Measurements from ENCODE around the gene DOCK6.

DOCK6 gene

GRCh38 chr19:11155373-11156120 is 106.8 kb downstream of the DOCK6 start, which contains the start of gene SPC24 (continued):
- TF ChIP-seq ZNF2 (tag by site-specific recombination; IDR thresholded peaks at IDR 0.05) = peak; percentile 81; the same call in 1 of the 2 replicates
- peak; percentile 9; the same call in 1 of the 2 replicates for TF ChIP-seq KLF1 (tag by site-specific recombination; IDR thresholded peaks at IDR 0.05)
- peak; percentile 56; the same call in 1 of the 2 replicates for TF ChIP-seq ZSCAN23 (tag by site-specific recombination; IDR thresholded peaks at IDR 0.05)
- TF ChIP-seq ZNF677 (tag by site-specific recombination; IDR thresholded peaks at IDR 0.05) = no peak
- TF ChIP-seq ZBTB7A (tag by site-specific recombination; IDR thresholded peaks at IDR 0.05; ENCODE audit: low read depth) = peak; percentile 91; the same call in 1 of the 2 replicates
- TF ChIP-seq KLF8 (tag by site-specific recombination; IDR thresholded peaks at IDR 0.05) = 0 out of 2 replicates have a peak, but pooled peaks have one; percentile 36
- peak; percentile 87 for TF ChIP-seq YY2 (tag by site-specific recombination; IDR thresholded peaks at IDR 0.05)
- peak; percentile 32; the same call in 1 of the 2 replicates for TF ChIP-seq ZNF239 (tag by site-specific recombination; IDR thresholded peaks at IDR 0.05)
- TF ChIP-seq, protein P1, sequence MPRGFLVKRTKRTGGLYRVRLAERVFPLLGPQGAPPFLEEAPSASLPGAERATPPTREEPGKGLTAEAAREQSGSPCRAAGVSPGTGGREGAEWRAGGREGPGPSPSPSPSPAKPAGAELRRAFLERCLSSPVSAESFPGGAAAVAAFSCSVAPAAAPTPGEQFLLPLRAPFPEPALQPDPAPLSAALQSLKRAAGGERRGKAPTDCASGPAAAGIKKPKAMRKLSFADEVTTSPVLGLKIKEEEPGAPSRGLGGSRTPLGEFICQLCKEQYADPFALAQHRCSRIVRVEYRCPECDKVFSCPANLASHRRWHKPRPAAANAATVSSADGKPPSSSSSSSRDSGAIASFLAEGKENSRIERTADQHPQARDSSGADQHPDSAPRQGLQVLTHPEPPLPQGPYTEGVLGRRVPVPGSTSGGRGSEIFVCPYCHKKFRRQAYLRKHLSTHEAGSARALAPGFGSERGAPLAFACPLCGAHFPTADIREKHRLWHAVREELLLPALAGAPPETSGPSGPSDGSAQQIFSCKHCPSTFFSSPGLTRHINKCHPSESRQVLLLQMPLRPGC (tag by site-specific recombination; IDR thresholded peaks at IDR 0.05) = peak; percentile 76; the same call in 1 of the 2 replicates
- TF ChIP-seq ZSCAN30 (tag by site-specific recombination; IDR thresholded peaks at IDR 0.05) = 0 out of 2 replicates have a peak, but pooled peaks have one; percentile 31
- peak; percentile 62 for TF ChIP-seq ZBTB8A (tag by site-specific recombination; IDR thresholded peaks at IDR 0.05)
- TF ChIP-seq ZNF146 (tag by site-specific recombination; IDR thresholded peaks at IDR 0.05) = peak; percentile 52
- peak; percentile 82 for TF ChIP-seq KLF17 (tag by site-specific recombination; IDR thresholded peaks at IDR 0.05)
- peak; percentile 99 for TF ChIP-seq SP2 (tag by site-specific recombination; IDR thresholded peaks at IDR 0.05)
- TF ChIP-seq ZNF426 (tag by site-specific recombination; IDR thresholded peaks at IDR 0.05) = no peak
- no peak for TF ChIP-seq ELK4 (IDR thresholded peaks at IDR 0.05; ENCODE audit: borderline replicate concordance, low read depth, low read length)
- TF ChIP-seq, protein P2, sequence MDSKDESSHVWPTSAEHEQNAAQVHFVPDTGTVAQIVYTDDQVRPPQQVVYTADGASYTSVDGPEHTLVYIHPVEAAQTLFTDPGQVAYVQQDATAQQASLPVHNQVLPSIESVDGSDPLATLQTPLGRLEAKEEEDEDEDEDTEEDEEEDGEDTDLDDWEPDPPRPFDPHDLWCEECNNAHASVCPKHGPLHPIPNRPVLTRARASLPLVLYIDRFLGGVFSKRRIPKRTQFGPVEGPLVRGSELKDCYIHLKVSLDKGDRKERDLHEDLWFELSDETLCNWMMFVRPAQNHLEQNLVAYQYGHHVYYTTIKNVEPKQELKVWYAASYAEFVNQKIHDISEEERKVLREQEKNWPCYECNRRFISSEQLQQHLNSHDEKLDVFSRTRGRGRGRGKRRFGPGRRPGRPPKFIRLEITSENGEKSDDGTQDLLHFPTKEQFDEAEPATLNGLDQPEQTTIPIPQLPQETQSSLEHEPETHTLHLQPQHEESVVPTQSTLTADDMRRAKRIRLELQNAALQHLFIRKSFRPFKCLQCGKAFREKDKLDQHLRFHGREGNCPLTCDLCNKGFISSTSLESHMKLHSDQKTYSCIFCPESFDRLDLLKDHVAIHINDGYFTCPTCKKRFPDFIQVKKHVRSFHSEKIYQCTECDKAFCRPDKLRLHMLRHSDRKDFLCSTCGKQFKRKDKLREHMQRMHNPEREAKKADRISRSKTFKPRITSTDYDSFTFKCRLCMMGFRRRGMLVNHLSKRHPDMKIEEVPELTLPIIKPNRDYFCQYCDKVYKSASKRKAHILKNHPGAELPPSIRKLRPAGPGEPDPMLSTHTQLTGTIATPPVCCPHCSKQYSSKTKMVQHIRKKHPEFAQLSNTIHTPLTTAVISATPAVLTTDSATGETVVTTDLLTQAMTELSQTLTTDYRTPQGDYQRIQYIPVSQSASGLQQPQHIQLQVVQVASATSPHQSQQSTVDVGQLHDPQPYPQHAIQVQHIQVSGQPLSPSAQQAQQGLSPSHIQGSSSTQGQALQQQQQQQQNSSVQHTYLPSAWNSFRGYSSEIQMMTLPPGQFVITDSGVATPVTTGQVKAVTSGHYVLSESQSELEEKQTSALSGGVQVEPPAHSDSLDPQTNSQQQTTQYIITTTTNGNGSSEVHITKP (tag by site-specific recombination; IDR thresholded peaks at IDR 0.05) = peak; percentile 43; the same call in 1 of the 2 replicates
- TF ChIP-seq SALL2 (tag by site-specific recombination; IDR thresholded peaks at IDR 0.05; ENCODE audit: borderline replicate concordance) = no peak
- TF ChIP-seq KLF7 (tag by site-specific recombination; IDR thresholded peaks at IDR 0.05; ENCODE audit: borderline replicate concordance) = no peak
- TF ChIP-seq BCL11B (tag by site-specific recombination; IDR thresholded peaks at IDR 0.05; ENCODE audit: low read depth) = no peak; the same call in 1 of the 2 replicates
- TF ChIP-seq ZFHX2 (tag by site-specific recombination; conservative IDR thresholded peaks at IDR 0.05) = no peak; the same call in none of the 2 replicates
- peak; percentile 94 for TF ChIP-seq YY1 (tag by site-specific recombination; IDR thresholded peaks at IDR 0.05)
- TF ChIP-seq ZFP3 (tag by site-specific recombination; IDR thresholded peaks at IDR 0.05; ENCODE audit: low read depth) = peak; percentile 95
- TF ChIP-seq ZNF501 (tag by site-specific recombination; IDR thresholded peaks at IDR 0.05) = peak; percentile 70; the same call in 1 of the 2 replicates
- TF ChIP-seq PRDM6 (tag by site-specific recombination; IDR thresholded peaks at IDR 0.05) = no peak
- peak; percentile 79 for TF ChIP-seq GLIS1 (tag by site-specific recombination; IDR thresholded peaks at IDR 0.05)
- no peak for TF ChIP-seq EGR2 (tag by site-specific recombination; IDR thresholded peaks at IDR 0.05; ENCODE audit: low read depth)
- peak; percentile 47; the same call in 1 of the 2 replicates for TF ChIP-seq ZIC2 (tag by site-specific recombination; IDR thresholded peaks at IDR 0.05)
- 0 out of 2 replicates have a peak, but pooled peaks have one; percentile 41 for TF ChIP-seq KLF10 (tag by site-specific recombination; IDR thresholded peaks at IDR 0.05)
- no peak; the same call in 1 of the 2 replicates for TF ChIP-seq ZBTB20 (tag by site-specific recombination; IDR thresholded peaks at IDR 0.05)
- 0 out of 2 replicates have a peak, but pooled peaks have one; percentile 39 for TF ChIP-seq ZNF792 (tag by site-specific recombination; IDR thresholded peaks at IDR 0.05)
